Endothelial cell (in vitro differentiated cells): ENCODE measurements around the gene TPMT. TPM values are rescaled to one million over a fixed set of nuclear protein-coding genes. Genes with fewer than 3 reads are reported as not detected.

Source experiments
- DNase-seq: peaks from one replicate; pipeline ENCODE4 v3.0.0; 2021; ENCODE audit warnings: low spot score
- H3K27ac Mint-ChIP-seq: one replicate; pipeline ENCODE4 v1.8.0; 2021; ENCODE audit warnings: mixed read lengths, inconsistent platforms; ENCODE audit not compliant: unreplicated experiment
- H3K27me3 Mint-ChIP-seq: one replicate; pipeline ENCODE4 v1.8.0; 2021; ENCODE audit warnings: mild to moderate bottlenecking, moderate library complexity, mixed read lengths, inconsistent platforms; ENCODE audit not compliant: unreplicated experiment
- H3K36me3 Mint-ChIP-seq: one replicate; pipeline ENCODE4 v1.8.0; 2021; ENCODE audit warnings: mild to moderate bottlenecking, low read depth, mixed read lengths, inconsistent platforms; ENCODE audit not compliant: unreplicated experiment
- H3K4me1 Mint-ChIP-seq: one replicate; pipeline ENCODE4 v1.8.0; 2021; ENCODE audit warnings: mild to moderate bottlenecking, mixed read lengths, inconsistent platforms; ENCODE audit not compliant: unreplicated experiment
- H3K4me3 Mint-ChIP-seq: one replicate; pipeline ENCODE4 v1.8.0; 2021; ENCODE audit warnings: mild to moderate bottlenecking, mixed read lengths, inconsistent platforms; ENCODE audit not compliant: unreplicated experiment
- H3K9me3 Mint-ChIP-seq: one replicate; pipeline ENCODE4 v1.8.0; 2021; ENCODE audit warnings: mixed read lengths, inconsistent platforms; ENCODE audit not compliant: unreplicated experiment
- CTCF ChIP-seq: fragments of 200-600 bp; sonication (generic); IDR thresholded peaks from one replicate; pipeline ENCODE4 v1.5.0; 2021; ENCODE audit warnings: antibody characterized with exemption; ENCODE audit not compliant: unreplicated experiment
- long read RNA-seq: library from polyadenylated mRNA; unstranded; transcript quantifications from one replicate; pipeline ENCODE4 v2.0.0, GENCODE V29; 2020; ENCODE audit not compliant: unreplicated experiment
- total RNA-seq: library from RNA; stranded (reverse); fragmentation: NEBNext Ultra II Directional; extraction: Animal tissue kit (Norgen Biotek cat#: 25700); gene quantifications from one replicate; pipeline ENCODE4 v1.2.1, GENCODE V29; 2021; ENCODE audit not compliant: unreplicated experiment

TPMT gene
- total RNA-seq, result 13.7 TPM
- long read RNA-seq, transcript TPMT-201 (9 exons, 3,181 nt), result major isoform, 15 of 22 reads
- long read RNA-seq, partial matches to known transcripts, result 2 of 22 reads
- long read RNA-seq, other reads (novel, unspliced or antisense), result 5 of 22 reads

GRCh38 chr6:18154507-18155149, at the start of gene TPMT:
Gene TPMT (minus strand): TSS chr6:18155077. CDS start chr6:18149127, 5,950 bp downstream.
- DNase-seq, result no peak
- no peaks in the 10 kb centered on the region for H3K9me3 Mint-ChIP-seq
- peaks cover 3% of the 10 kb centered on the region for H3K36me3 Mint-ChIP-seq
- peak within 1 kb of the TSS; percentile 93 for H3K27ac Mint-ChIP-seq
- no peak for TF ChIP-seq CTCF
- H3K27me3 Mint-ChIP-seq, result peaks cover 2% of the 10 kb centered on the region
- peak within 1 kb of the TSS; percentile 99 for H3K4me3 Mint-ChIP-seq
- peaks cover 18% of the 10 kb centered on the region for H3K4me1 Mint-ChIP-seq

GRCh38 chr6:18203786-18204185, 48.9 kb upstream of the TPMT start:
- Mint-ChIP-seq H3K4me3 (no peak overlapping the region), H3K4me1 (no peaks in the 10 kb centered on the region), H3K27ac (no peak overlapping the region), H3K36me3 (peaks cover 19% of the 10 kb centered on the region), H3K27me3 (no peaks in the 10 kb centered on the region), H3K9me3 (no peaks in the 10 kb centered on the region)
- DNase-seq, result no peak
- TF ChIP-seq CTCF, result no peak

GRCh38 chr6:18192026-18192425, 37.1 kb upstream of the TPMT start:
- Mint-ChIP-seq H3K27me3 (no peaks in the 10 kb centered on the region), H3K4me3 (no peak overlapping the region), H3K9me3 (no peaks in the 10 kb centered on the region), H3K4me1 (peaks cover 11% of the 10 kb centered on the region), H3K27ac (no peak overlapping the region), H3K36me3 (no peaks in the 10 kb centered on the region)
- TF ChIP-seq CTCF, result no peak
- no peak for DNase-seq

GRCh38 chr6:18189196-18189595, 34.3 kb upstream of the TPMT start:
- Mint-ChIP-seq H3K27ac (no peak overlapping the region), H3K36me3 (no peaks in the 10 kb centered on the region), H3K4me1 (peaks cover 14% of the 10 kb centered on the region), H3K27me3 (no peaks in the 10 kb centered on the region), H3K9me3 (no peaks in the 10 kb centered on the region), H3K4me3 (no peak overlapping the region)
- no peak for DNase-seq
- TF ChIP-seq CTCF, result no peak

- no peak for TF ChIP-seq CTCF
- Mint-ChIP-seq H3K9me3 (no peaks in the 10 kb centered on the region), H3K4me3 (no peak overlapping the region), H3K4me1 (peaks cover 16% of the 10 kb centered on the region), H3K27ac (no peak overlapping the region), H3K27me3 (no peaks in the 10 kb centered on the region), H3K36me3 (no peaks in the 10 kb centered on the region)
- DNase-seq, result no peak
These were observed 32.8 kb upstream of the TPMT start for GRCh38 chr6:18187701-18188100.
